Uterus (tissue), 2 donors: ENCODE results near the gene TAF11L13.
"Not testable (repeated sequence)": the region's sequence is repeated elsewhere in the genome, so short reads cannot be mapped to it uniquely, and the experiment has no call there.

ENCODE experiments used
- POLR2A ChIP-seq, 2 donors: fragments of 450-650 bp; IDR thresholded peaks; one replicate each; pipeline ENCODE4 v1.6.1; 2016; ENCODE audit warnings: antibody characterized with exemption in 2 of 2, mild to moderate bottlenecking in 1 of 2, moderate library complexity in 1 of 2
- TF ChIP-seq, protein P1 (sequence below), 4 experiments: fragments of 200-600 bp in 2 of 4; fragments of 450-650 bp in 2 of 4; sonication (generic) in 2 of 4; IDR thresholded peaks; one replicate each; pipeline ENCODE4 v1.5.1; 2016 to 2019; ENCODE audit warnings: antibody characterized with exemption in 4 of 4, mild to moderate bottlenecking in 2 of 4, moderate library complexity in 1 of 4

DNA sequence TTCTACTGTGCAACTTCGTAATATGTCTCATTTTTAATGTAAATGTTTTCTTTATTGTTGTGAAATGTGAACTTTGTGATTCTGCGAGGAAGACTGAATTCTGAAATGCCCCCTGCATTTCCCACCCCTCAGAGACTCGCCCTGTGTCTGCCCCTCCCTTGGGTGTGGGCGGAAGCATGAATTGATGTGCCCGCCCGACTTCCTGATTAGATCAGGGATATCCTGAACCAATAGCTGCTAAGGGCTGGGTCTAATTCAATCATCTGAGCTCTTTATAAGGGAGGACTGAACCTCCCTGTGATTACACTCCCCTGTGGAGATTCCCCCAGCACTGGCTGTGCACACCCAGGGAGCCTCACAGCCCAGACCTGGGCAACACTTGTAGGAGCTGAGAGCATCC is 28.0 kb upstream of the TAF11L13 start, which contains the start of gene TAF11L11:
- TF ChIP-seq, protein P1, sequence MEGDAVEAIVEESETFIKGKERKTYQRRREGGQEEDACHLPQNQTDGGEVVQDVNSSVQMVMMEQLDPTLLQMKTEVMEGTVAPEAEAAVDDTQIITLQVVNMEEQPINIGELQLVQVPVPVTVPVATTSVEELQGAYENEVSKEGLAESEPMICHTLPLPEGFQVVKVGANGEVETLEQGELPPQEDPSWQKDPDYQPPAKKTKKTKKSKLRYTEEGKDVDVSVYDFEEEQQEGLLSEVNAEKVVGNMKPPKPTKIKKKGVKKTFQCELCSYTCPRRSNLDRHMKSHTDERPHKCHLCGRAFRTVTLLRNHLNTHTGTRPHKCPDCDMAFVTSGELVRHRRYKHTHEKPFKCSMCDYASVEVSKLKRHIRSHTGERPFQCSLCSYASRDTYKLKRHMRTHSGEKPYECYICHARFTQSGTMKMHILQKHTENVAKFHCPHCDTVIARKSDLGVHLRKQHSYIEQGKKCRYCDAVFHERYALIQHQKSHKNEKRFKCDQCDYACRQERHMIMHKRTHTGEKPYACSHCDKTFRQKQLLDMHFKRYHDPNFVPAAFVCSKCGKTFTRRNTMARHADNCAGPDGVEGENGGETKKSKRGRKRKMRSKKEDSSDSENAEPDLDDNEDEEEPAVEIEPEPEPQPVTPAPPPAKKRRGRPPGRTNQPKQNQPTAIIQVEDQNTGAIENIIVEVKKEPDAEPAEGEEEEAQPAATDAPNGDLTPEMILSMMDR (IDR thresholded peaks at IDR 0.05): not testable (repeated sequence)
- TF ChIP-seq POLR2A (IDR thresholded peaks at IDR 0.05): not testable (repeated sequence)
